C4-2B (cell line): ENCODE results near the gene GALNT12.

Experiments
- H3K27ac ChIP-seq: fragments of 450-650 bp; 2 replicates; pipeline ENCODE4 v1.5.1; 2017
- ZFX ChIP-seq: fragments of 450-650 bp; IDR thresholded peaks from 2 replicates; pipeline ENCODE4 v1.6.1; 2017
- TF ChIP-seq, protein P1 (sequence below): fragments of 450-650 bp; conservative IDR thresholded peaks from 2 replicates; pipeline ENCODE4 v1.5.1; 2017; ENCODE audit warnings: mild to moderate bottlenecking

GALNT12 gene

DNA sequence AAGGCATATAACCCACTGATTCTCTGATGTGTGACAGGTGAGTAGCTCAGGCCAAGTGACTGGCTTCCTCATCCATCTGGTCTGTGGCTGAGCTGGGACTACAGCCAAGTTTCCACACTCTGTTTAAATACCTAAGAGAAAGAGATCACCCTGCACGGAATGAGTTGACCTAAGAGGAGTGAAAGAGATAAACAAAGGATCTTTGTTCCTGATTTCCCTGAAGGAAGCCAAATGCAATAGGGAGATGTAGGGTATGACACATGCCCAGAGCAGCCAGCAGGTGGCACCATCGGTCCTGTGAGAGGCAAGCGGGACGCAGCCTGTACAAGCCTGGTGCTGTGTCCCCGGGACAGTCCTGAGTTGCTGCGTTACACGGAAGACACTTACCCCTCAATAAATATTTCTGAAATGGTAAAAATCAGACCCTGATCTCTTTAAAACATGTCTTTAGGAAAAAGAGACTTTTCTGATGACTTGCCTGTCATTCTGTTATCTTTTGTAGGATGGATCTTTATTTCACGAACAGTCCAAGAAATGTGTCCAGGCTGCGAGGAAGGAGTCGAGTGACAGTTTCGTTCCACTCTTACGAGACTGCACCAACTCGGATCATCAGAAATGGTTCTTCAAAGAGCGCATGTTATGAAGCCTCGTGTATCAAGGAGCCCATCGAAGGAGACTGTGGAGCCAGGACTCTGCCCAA, 41.1 kb downstream of the GALNT12 start:
- H3K27ac ChIP-seq = no peak overlapping the region

DNA sequence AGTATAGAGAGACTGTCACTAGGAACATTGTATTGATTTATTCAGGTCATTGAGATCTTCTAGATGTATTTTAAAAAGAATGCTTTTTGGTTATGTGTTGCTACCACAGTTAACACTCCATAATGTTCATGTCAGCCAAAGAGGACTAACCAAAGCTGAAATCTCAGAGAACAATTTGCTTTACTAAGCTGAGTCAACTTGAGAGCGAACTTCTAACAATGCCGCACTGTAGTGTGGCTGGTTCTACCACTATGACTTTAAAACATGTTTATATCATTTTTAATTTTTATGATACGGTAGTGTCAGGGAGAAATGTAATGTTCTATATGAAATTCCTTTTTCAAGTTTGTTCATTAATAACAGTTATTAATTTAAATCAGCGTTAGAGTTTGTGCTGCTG, 42.1 kb downstream of the GALNT12 start:
- no peak for TF ChIP-seq ZFX
- TF ChIP-seq, protein P1, sequence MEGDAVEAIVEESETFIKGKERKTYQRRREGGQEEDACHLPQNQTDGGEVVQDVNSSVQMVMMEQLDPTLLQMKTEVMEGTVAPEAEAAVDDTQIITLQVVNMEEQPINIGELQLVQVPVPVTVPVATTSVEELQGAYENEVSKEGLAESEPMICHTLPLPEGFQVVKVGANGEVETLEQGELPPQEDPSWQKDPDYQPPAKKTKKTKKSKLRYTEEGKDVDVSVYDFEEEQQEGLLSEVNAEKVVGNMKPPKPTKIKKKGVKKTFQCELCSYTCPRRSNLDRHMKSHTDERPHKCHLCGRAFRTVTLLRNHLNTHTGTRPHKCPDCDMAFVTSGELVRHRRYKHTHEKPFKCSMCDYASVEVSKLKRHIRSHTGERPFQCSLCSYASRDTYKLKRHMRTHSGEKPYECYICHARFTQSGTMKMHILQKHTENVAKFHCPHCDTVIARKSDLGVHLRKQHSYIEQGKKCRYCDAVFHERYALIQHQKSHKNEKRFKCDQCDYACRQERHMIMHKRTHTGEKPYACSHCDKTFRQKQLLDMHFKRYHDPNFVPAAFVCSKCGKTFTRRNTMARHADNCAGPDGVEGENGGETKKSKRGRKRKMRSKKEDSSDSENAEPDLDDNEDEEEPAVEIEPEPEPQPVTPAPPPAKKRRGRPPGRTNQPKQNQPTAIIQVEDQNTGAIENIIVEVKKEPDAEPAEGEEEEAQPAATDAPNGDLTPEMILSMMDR = no peak
- no peak overlapping the region for H3K27ac ChIP-seq

More for the DNA sequence above, 41.1 kb downstream of the GALNT12 start:
- no peak for TF ChIP-seq ZFX
- TF ChIP-seq, protein P1 = peak; percentile 96

DNA sequence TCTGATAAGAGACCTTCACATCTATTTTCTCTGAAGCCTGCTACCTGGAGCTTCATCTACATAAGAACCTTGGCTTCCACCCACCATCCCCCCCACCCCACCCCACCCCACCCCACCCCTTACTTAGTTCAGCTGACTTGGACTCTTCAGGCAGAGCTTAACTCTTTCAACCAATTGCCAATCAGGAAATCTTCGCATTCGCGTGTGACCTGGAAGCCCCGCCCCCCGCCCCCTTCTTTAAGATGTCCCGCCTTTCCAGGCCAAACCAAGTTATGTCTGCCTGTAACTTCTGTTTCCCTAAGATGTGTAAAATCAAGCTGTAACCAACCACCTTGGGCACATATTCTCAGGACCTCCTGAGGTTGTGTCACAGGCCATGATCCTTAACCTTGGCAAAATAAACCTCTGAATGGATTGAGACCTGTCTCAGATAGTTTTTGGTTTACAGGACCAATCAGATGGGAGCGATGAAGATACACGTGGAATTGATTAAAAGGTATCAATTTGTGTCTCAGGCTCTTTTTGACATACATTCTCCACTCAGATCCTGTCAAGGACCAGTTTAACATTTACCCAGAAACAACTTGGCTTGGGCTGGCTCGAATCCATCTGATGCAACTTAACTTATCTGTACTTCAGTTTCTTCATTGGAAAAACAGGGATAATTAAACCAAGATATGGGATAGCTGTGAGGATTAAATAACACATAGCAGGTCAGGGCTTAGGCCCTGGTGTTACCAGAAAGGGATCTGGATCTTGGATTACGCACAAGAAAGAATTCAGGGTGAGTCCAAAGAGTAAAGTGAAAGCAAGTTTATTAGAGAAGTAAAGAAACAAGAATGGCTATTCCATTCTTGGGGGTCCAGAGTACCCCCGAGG, 43.6 kb downstream of the GALNT12 start:
- TF ChIP-seq, protein P1 = no peak
- TF ChIP-seq ZFX = no peak
- H3K27ac ChIP-seq = no peak overlapping the region

DNA sequence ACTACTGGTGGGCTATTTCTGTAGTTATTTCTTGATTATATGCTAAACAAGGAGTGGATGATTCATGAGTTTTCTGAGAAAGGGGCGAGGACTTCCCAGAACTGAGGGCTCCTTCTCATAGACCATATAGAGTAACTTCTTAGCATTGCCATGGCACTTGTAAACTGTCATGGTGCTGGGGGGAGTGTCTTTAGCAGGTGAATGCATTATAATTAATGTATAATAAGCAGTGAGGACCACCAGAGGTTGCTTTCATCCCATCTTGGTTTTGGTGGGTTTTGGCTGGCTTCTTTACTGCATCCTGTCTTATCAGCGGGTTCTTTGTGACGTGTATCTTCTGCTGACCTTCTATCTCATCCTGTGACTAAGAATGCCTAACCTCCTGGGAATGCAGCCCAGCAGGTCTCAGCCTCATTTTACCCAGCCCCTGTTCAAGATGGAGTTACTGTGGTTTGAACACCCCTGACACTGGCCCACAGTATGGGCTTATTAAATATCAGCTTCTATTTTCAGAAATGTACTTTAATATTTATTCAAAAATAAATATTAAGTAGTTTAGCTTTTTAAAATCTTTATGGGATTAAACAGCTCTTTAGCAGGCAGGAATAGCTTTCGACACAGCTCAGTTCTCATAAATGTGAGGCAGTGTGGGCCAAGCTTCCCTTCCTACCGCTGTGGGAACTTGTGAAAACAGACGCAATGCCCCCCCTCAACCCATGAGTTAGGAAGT, 44.4 kb downstream of the GALNT12 start:
- TF ChIP-seq, protein P1 = no peak
- no peak for TF ChIP-seq ZFX
- H3K27ac ChIP-seq = no peak overlapping the region

DNA sequence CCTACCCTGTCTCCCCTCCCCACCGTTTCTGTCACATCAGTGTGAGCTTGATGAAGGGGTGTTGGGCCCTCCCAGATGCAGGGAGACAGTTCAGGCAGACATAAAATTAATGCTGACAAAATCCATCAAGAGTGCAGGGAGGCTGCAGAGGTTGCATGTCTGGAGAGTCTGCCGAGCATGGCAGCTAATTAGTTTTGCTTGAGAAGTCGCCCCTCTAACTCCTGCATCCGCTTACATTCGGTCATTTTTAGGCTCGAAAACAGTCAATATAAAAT, 44.9 kb downstream of the GALNT12 start:
- H3K27ac ChIP-seq = no peak overlapping the region
- no peak for TF ChIP-seq ZFX
- TF ChIP-seq, protein P1 = no peak

DNA sequence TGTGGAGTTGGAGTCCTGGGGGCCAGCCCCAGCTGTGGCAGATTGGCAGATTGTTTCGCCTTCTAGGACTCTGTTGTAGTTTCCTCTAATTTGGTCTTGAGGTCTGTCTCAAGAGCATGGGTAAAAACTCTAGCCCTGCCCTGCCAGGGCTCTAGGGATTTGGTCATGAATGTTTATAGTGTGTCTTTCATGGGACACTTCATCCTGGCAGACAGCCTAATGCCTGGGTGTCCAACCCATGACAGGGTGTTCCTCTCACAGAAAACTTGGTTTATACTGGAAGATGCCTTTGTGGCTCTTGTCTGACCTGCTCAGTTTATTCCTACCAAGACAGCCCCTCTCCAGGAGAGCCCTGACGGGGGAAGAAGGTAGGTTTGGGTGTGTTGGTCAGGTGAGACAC, 45.5 kb downstream of the GALNT12 start:
- H3K27ac ChIP-seq = no peak overlapping the region
- no peak for TF ChIP-seq ZFX
- TF ChIP-seq, protein P1 = no peak

DNA sequence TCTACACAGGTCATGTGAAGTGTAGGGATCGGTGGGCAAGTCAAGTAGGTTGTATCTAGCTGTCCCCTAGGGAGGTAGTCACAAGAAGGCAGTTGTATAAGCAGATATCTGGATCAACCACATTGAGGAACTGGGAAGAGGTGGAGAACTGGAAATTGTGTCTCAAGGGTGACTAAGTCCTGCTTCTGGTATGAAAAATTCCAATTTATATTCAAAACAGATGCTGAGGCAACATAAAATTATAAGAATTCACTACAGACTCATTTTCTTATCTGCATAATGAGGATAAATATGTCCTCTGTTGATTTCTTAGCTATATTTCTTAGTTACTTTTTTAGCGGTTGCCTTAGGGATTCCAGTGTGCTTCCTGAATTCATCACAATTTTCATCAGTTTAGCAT, 46.8 kb downstream of the GALNT12 start:
- H3K27ac ChIP-seq = no peak overlapping the region
- TF ChIP-seq ZFX = no peak
- TF ChIP-seq, protein P1 = no peak
